GM12873 (cell line): ENCODE data around the gene TNFRSF4.

ENCODE experiments used
- CTCF ChIP-seq: IDR thresholded peaks from 2 replicates; pipeline ENCODE4 v1.5.1; 2012; ENCODE audit warnings: low read depth, mild to moderate bottlenecking, moderate library complexity, low read length, control low read depth; ENCODE audit not compliant: insufficient read depth; ENCODE audit errors: missing control alignments

The TNFRSF4 gene

GRCh38 chr1:1243266-1243660, 29.3 kb upstream of the TNFRSF4 start:
- TF ChIP-seq CTCF = no peak

GRCh38 chr1:1242461-1243265, 28.7 kb upstream of the TNFRSF4 start:
- TF ChIP-seq CTCF = no peak

GRCh38 chr1:1241588-1242219, 27.8 kb upstream of the TNFRSF4 start:
- TF ChIP-seq CTCF = no peak

- no peak for TF ChIP-seq CTCF
Measured at GRCh38 chr1:1240822-1241587, 27.1 kb upstream of the TNFRSF4 start.

- no peak for TF ChIP-seq CTCF
Measured at GRCh38 chr1:1240348-1240732, 26.4 kb upstream of the TNFRSF4 start.

GRCh38 chr1:1239614-1240347, 25.8 kb upstream of the TNFRSF4 start:
- TF ChIP-seq CTCF = no peak
